HT1080 (cell line): ENCODE measurements around the gene MAP3K8. TPM values are rescaled to one million over a fixed set of nuclear protein-coding genes. Genes with fewer than 3 reads are reported as not detected.

Experiments
- DNase-seq: peaks from one replicate; pipeline ENCODE4 v3.0.0-alpha.2; 2015; ENCODE audit warnings: low read depth
- polyA plus RNA-seq, 2 experiments: library from polyadenylated mRNA; depleted of rRNA; stranded (reverse); fragments of >200 nt; gene quantifications; 2 replicates each; pipeline ENCODE4 v1.2.3, GENCODE V29; 2015
- total RNA-seq: library from RNA; depleted of rRNA; stranded (reverse); fragments of >200 nt; shearing (Covaris generic); gene quantifications from 2 replicates; pipeline ENCODE4 v1.2.3, GENCODE V29; 2014; rRNA removed

Gene MAP3K8
- total RNA-seq = 0.59 and 0.67 TPM in 2 replicates
- polyA plus RNA-seq (2015; cell fraction: cytosol; rRNA removed) = 0.15 and 0.41 TPM in 2 replicates
- polyA plus RNA-seq (2015; cell fraction: nucleus; rRNA removed) = 0.55 and 0.94 TPM in 2 replicates

GRCh38 chr10:30433730-30434272, at the start of gene MAP3K8:
TSS of gene MAP3K8 (plus strand) at chr10:30434184. CDS start at chr10:30438939, 4,755 bp downstream.
- peak; percentile 79 for DNase-seq

GRCh38 chr10:30384701-30385201, 49.2 kb upstream of the MAP3K8 start:
- no peak for DNase-seq

GRCh38 chr10:30386801-30387588, 47.0 kb upstream of the MAP3K8 start:
- peak; percentile 72 for DNase-seq

- peak; percentile 84 for DNase-seq
Observed at GRCh38 chr10:30387646-30388243, 46.2 kb upstream of the MAP3K8 start.

- DNase-seq = no peak
Observed at GRCh38 chr10:30389543-30389942, 44.4 kb upstream of the MAP3K8 start.

GRCh38 chr10:30390207-30390606, 43.8 kb upstream of the MAP3K8 start:
- no peak for DNase-seq

GRCh38 chr10:30391266-30391665, 42.7 kb upstream of the MAP3K8 start:
- DNase-seq = no peak

- DNase-seq = peak; percentile 52
Observed at GRCh38 chr10:30392564-30392990, 41.4 kb upstream of the MAP3K8 start.

GRCh38 chr10:30396293-30396692, 37.7 kb upstream of the MAP3K8 start:
- DNase-seq = no peak

- DNase-seq = no peak
Observed at GRCh38 chr10:30396698-30397097, 37.3 kb upstream of the MAP3K8 start.

GRCh38 chr10:30398193-30398592, 35.8 kb upstream of the MAP3K8 start:
- no peak for DNase-seq

GRCh38 chr10:30398788-30399187, 35.2 kb upstream of the MAP3K8 start:
- DNase-seq = no peak

GRCh38 chr10:30403494-30403893, 30.5 kb upstream of the MAP3K8 start:
- no peak for DNase-seq

- no peak for DNase-seq
Observed at GRCh38 chr10:30404540-30404939, 29.4 kb upstream of the MAP3K8 start.

GRCh38 chr10:30411263-30411662, 22.7 kb upstream of the MAP3K8 start:
- DNase-seq = no peak

GRCh38 chr10:30412901-30413300, 21.1 kb upstream of the MAP3K8 start:
- DNase-seq = no peak

- DNase-seq = peak; percentile 40
Observed at GRCh38 chr10:30413996-30414576, 19.9 kb upstream of the MAP3K8 start.

GRCh38 chr10:30415593-30415992, 18.4 kb upstream of the MAP3K8 start:
- no peak for DNase-seq

GRCh38 chr10:30417301-30417700, 16.7 kb upstream of the MAP3K8 start:
- no peak for DNase-seq

- no peak for DNase-seq
Observed at GRCh38 chr10:30420266-30420665, 13.7 kb upstream of the MAP3K8 start.

- DNase-seq = no peak
Observed at GRCh38 chr10:30420766-30421165, 13.2 kb upstream of the MAP3K8 start.
